Endodermal cell (in vitro differentiated cells): ENCODE results near the gene CNIH2. TPM values are rescaled to one million over a fixed set of nuclear protein-coding genes. Genes with fewer than 3 reads are reported as not detected.

ENCODE experiments used
- DNase-seq: peaks from one replicate; pipeline ENCODE4 v3.0.0-alpha.2; 2017
- H3K27ac ChIP-seq: 2 replicates; pipeline ENCODE4 v1.5.1; 2013; ENCODE audit warnings: mild to moderate bottlenecking, low read depth, low read length, moderate library complexity
- H3K27me3 ChIP-seq: 2 replicates; pipeline ENCODE4 v1.6.1; 2013; ENCODE audit warnings: mild to moderate bottlenecking, low read length, moderate library complexity; ENCODE audit not compliant: insufficient read depth, control insufficient read depth, poor library complexity, severe bottlenecking
- H3K36me3 ChIP-seq: 2 replicates; pipeline ENCODE4 v1.7.0; 2013; ENCODE audit warnings: mild to moderate bottlenecking, low read length, moderate library complexity; ENCODE audit not compliant: control insufficient read depth, insufficient read depth
- H3K4me1 ChIP-seq: one replicate; pipeline ENCODE4 v1.7.0; 2013; ENCODE audit warnings: low read length; ENCODE audit not compliant: control insufficient read depth, insufficient read depth
- H3K4me3 ChIP-seq: 2 replicates; pipeline ENCODE4 v1.5.1; 2013; ENCODE audit warnings: mild to moderate bottlenecking, low read length, moderate library complexity
- H3K9ac ChIP-seq: 2 replicates; pipeline ENCODE4 v1.6.1; 2013; ENCODE audit warnings: mild to moderate bottlenecking, low read length, moderate library complexity; ENCODE audit not compliant: poor library complexity, severe bottlenecking; ENCODE audit errors: extremely low read depth
- H3K9me3 ChIP-seq: 2 replicates; pipeline ENCODE4 v1.6.1; 2013; ENCODE audit warnings: mild to moderate bottlenecking, low read length, moderate library complexity; ENCODE audit not compliant: control insufficient read depth
- H3K27ac Mint-ChIP-seq: 2 replicates; pipeline ENCODE4 v1.8.0; 2020; ENCODE audit warnings: mixed read lengths
- H3K27me3 Mint-ChIP-seq: 2 replicates; pipeline ENCODE4 v1.8.0; 2021; ENCODE audit warnings: mild to moderate bottlenecking, mixed read lengths; ENCODE audit not compliant: insufficient read depth
- H3K36me3 Mint-ChIP-seq: 2 replicates; pipeline ENCODE4 v1.8.0; 2020; ENCODE audit warnings: low read depth, mixed read lengths
- H3K4me1 Mint-ChIP-seq: 2 replicates; pipeline ENCODE4 v1.8.0; 2020; ENCODE audit warnings: mixed read lengths
- H3K4me3 Mint-ChIP-seq: 2 replicates; pipeline ENCODE4 v1.8.0; 2020; ENCODE audit warnings: mild to moderate bottlenecking, moderate library complexity, mixed read lengths
- H3K9me3 Mint-ChIP-seq: 2 replicates; pipeline ENCODE4 v1.8.0; 2020; ENCODE audit warnings: mild to moderate bottlenecking, mixed read lengths
- CTCF ChIP-seq: fragments of 200-600 bp; sonication (generic); conservative IDR thresholded peaks from 2 replicates; pipeline ENCODE4 v1.5.0; 2021; ENCODE audit warnings: antibody characterized with exemption, mild to moderate bottlenecking
- WGBS, 2 experiments: methylation state at CpG; one replicate each; pipeline versions ENCODE4 v1.1.5 to v1.1.7; 2013; ENCODE audit warnings: missing lambda C conversion rate in 2 of 2, mixed read lengths in 1 of 2; ENCODE audit not compliant: insufficient coverage in 1 of 2, insufficient read length in 1 of 2; 5-methylcytosine and 5-hydroxymethylcytosine counted together
- total RNA-seq, 2 donors: library from RNA; stranded (reverse); fragmentation: NEBNext Ultra II Directional in 1 of 2; extraction: Animal tissue kit (Norgen Biotek cat#: 25700) in 1 of 2; gene quantifications; 2 replicates in 1 of 2; 3 replicates in 1 of 2; pipeline ENCODE4 v1.2.1, GENCODE V29; 2021

The CNIH2 gene
- total RNA-seq, 2 donors from 2014 or later = 3.5 to 3.8 TPM

GRCh38 chr11:66262696-66263095 lies 15.3 kb upstream of the CNIH2 start:
- Histone ChIP-seq H3K27ac (no peak overlapping the region), H3K9ac (no peak overlapping the region), H3K4me3 (no peak overlapping the region), H3K27me3 (no peaks in the 10 kb centered on the region), H3K36me3 (peaks cover 54% of the 10 kb centered on the region), H3K4me1 (no peaks in the 10 kb centered on the region), H3K9me3 (no peaks in the 10 kb centered on the region)
- 96 to 99% methylated on average over 8 to 12 of the region's 12 CpGs for WGBS, 2 experiments
- no peak overlapping the region for H3K4me3 Mint-ChIP-seq
- no peaks in the 10 kb centered on the region for H3K27me3 Mint-ChIP-seq
- DNase-seq = no peak
- peaks cover 5% of the 10 kb centered on the region for H3K4me1 Mint-ChIP-seq
- no peak overlapping the region for H3K27ac Mint-ChIP-seq
- no peaks in the 10 kb centered on the region for H3K9me3 Mint-ChIP-seq
- TF ChIP-seq CTCF = no peak
- H3K36me3 Mint-ChIP-seq = peaks cover 47% of the 10 kb centered on the region

GRCh38 chr11:66263231-66263630 lies 14.7 kb upstream of the CNIH2 start:
- peaks cover 8% of the 10 kb centered on the region for H3K4me1 Mint-ChIP-seq
- H3K27me3 Mint-ChIP-seq = no peaks in the 10 kb centered on the region
- Histone ChIP-seq H3K9me3 (no peaks in the 10 kb centered on the region), H3K27ac (no peak overlapping the region), H3K9ac (no peak overlapping the region), H3K4me1 (no peaks in the 10 kb centered on the region), H3K4me3 (no peak overlapping the region), H3K36me3 (peaks cover 54% of the 10 kb centered on the region), H3K27me3 (no peaks in the 10 kb centered on the region)
- H3K27ac Mint-ChIP-seq = no peak overlapping the region
- H3K4me3 Mint-ChIP-seq = no peak overlapping the region
- H3K9me3 Mint-ChIP-seq = no peaks in the 10 kb centered on the region
- WGBS, 2 experiments = 96 to 100% methylated on average over 3 to 4 of the region's 4 CpGs
- no peak for DNase-seq
- TF ChIP-seq CTCF = no peak
- H3K36me3 Mint-ChIP-seq = peaks cover 47% of the 10 kb centered on the region

- no peak overlapping the region for H3K4me3 ChIP-seq
- H3K27ac Mint-ChIP-seq = no peak overlapping the region
- H3K27me3 Mint-ChIP-seq = no peaks in the 10 kb centered on the region
- H3K9ac ChIP-seq = no peak overlapping the region
- peaks cover 44% of the 10 kb centered on the region for H3K36me3 Mint-ChIP-seq
- H3K4me1 ChIP-seq = no peaks in the 10 kb centered on the region
- no peaks in the 10 kb centered on the region for H3K9me3 Mint-ChIP-seq
- DNase-seq = no peak
- no peaks in the 10 kb centered on the region for H3K27me3 ChIP-seq
- no peak overlapping the region for H3K4me3 Mint-ChIP-seq
- peaks cover 8% of the 10 kb centered on the region for H3K4me1 Mint-ChIP-seq
- H3K9me3 ChIP-seq = no peaks in the 10 kb centered on the region
- peaks cover 54% of the 10 kb centered on the region for H3K36me3 ChIP-seq
- no peak overlapping the region for H3K27ac ChIP-seq
- no peak for TF ChIP-seq CTCF
- 95 to 96% methylated on average over 5 to 10 of the region's 10 CpGs for WGBS, 2 experiments
These were observed 14.2 kb upstream of the CNIH2 start for GRCh38 chr11:66263785-66264184.
